Measurements from ENCODE around the gene IGF2BP1.

DNA sequence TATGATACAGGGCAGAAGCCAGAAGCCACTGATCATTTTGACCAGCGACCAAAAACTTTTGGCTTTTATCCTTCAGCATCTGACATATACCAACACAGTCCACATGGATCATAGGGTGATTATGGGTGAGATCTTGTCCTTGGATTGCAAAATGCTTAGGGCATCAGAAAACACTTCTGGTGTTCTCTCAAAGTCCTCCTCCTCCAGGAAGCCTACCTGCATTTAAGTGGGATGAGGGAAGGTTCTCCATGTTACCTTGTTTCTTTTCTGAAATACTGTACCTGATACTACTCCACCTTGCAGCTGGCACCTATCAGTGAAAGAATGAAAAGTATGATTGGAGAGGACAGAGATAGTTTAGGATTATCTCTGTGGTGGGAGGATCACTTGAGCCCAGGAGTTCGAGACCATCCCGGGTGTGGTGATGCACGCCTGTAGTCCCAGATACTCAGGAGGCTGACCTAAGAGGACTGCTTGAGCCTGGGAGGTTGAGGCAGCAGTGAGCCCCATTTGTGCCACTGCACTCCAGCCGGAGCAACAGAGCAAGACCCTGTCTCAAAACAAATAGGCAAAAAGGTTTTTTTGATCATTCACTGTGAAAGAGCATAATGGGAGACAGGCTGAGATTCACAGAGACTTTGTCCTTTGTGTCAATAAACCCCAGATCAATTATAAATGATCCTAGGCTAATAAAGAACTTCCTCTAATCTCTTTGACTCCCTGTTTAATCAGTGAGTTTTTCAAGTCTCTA lies 88.6 kb downstream of the IGF2BP1 start:
- TF ChIP-seq, protein P1, sequence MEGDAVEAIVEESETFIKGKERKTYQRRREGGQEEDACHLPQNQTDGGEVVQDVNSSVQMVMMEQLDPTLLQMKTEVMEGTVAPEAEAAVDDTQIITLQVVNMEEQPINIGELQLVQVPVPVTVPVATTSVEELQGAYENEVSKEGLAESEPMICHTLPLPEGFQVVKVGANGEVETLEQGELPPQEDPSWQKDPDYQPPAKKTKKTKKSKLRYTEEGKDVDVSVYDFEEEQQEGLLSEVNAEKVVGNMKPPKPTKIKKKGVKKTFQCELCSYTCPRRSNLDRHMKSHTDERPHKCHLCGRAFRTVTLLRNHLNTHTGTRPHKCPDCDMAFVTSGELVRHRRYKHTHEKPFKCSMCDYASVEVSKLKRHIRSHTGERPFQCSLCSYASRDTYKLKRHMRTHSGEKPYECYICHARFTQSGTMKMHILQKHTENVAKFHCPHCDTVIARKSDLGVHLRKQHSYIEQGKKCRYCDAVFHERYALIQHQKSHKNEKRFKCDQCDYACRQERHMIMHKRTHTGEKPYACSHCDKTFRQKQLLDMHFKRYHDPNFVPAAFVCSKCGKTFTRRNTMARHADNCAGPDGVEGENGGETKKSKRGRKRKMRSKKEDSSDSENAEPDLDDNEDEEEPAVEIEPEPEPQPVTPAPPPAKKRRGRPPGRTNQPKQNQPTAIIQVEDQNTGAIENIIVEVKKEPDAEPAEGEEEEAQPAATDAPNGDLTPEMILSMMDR (IDR thresholded peaks at IDR 0.05; ENCODE audit: borderline replicate concordance, extremely low read depth, low read length, poor library complexity, severe bottlenecking): no peak
- TF ChIP-seq EZH2 (IDR thresholded peaks at IDR 0.05; ENCODE audit: borderline replicate concordance, low read depth, low read length, severe bottlenecking): no peak
